BLaER1 treated with 17β-estradiol and CSF1 and Interleukin-3, amounts not matched to agents 10 nM and 100 nM (cell line): ENCODE results near the gene CAMK2D.

Experiments
- H3K27ac ChIP-seq, 11 experiments: shearing (Covaris generic); formaldehyde crosslinking; 2 replicates each; pipeline ENCODE4 v1.8.1; 2022
- H3K27me3 ChIP-seq, 11 experiments: shearing (Covaris generic); formaldehyde crosslinking; 2 replicates each; pipeline ENCODE4 v1.8.1; 2022
- H3K36me3 ChIP-seq, 11 experiments: shearing (Covaris generic); formaldehyde crosslinking; 2 replicates each; pipeline ENCODE4 v1.8.1; 2022
- H3K4me1 ChIP-seq, 10 experiments: shearing (Covaris generic); formaldehyde crosslinking; 2 replicates each; pipeline ENCODE4 v1.8.1; 2022
- H3K4me2 ChIP-seq, 11 experiments: shearing (Covaris generic); formaldehyde crosslinking; 2 replicates each; pipeline ENCODE4 v1.8.1; 2022
- H3K4me3 ChIP-seq, 10 experiments: shearing (Covaris generic); formaldehyde crosslinking; 2 replicates each; pipeline ENCODE4 v1.8.1; 2022
- H3K9ac ChIP-seq, 11 experiments: shearing (Covaris generic); formaldehyde crosslinking; 2 replicates each; pipeline ENCODE4 v1.8.1; 2022
- H3K9me3 ChIP-seq, 11 experiments: shearing (Covaris generic); formaldehyde crosslinking; replicated peaks in 1 of 11; 2 replicates each; pipeline ENCODE4 v1.8.1; 2022
- H4K20me1 ChIP-seq, 11 experiments: shearing (Covaris generic); formaldehyde crosslinking; 2 replicates each; pipeline ENCODE4 v1.8.1; 2022
- Cebpa-rat ChIP-seq, 11 experiments: shearing (Covaris generic); IDR thresholded peaks; 2 replicates each; pipeline ENCODE4 v1.8.1; 2022

Gene CAMK2D

GRCh38 chr4:113522433-113522832, 239.1 kb downstream of the CAMK2D start:
- no peaks in the 10 kb centered on the region; a peak in 1 of 22 replicates for H4K20me1 ChIP-seq
- no peak overlapping the region for H3K4me3 ChIP-seq
- H3K27me3 ChIP-seq, result no peaks in the 10 kb centered on the region
- H3K4me2 ChIP-seq, result no peak overlapping the region
- no peak overlapping the region for H3K27ac ChIP-seq
- no peaks in the 10 kb centered on the region for H3K4me1 ChIP-seq
- H3K9ac ChIP-seq, result no peak overlapping the region
- H3K9me3 ChIP-seq, result no peaks in the 10 kb centered on the region
- H3K36me3 ChIP-seq, result peaks cover 28 to 97% (median 92%) of the 10 kb centered on the region in 11 experiments
- no peak for TF ChIP-seq Cebpa-rat (IDR thresholded peaks at IDR 0.05)

GRCh38 chr4:113513382-113513781, 248.2 kb downstream of the CAMK2D start:
- Histone ChIP-seq H3K9me3 (no peaks in the 10 kb centered on the region), H3K4me2 (no peak overlapping the region), H3K27ac (no peak overlapping the region), H3K27me3 (no peaks in the 10 kb centered on the region), H3K4me3 (no peak overlapping the region), H3K9ac (no peak overlapping the region), H3K4me1 (no peaks in the 10 kb centered on the region), H3K36me3 (peaks cover 48 to 100% (median 89%) of the 10 kb centered on the region in 11 experiments), H4K20me1 (no peaks in the 10 kb centered on the region; a peak in 1 of 22 replicates)
- TF ChIP-seq Cebpa-rat (IDR thresholded peaks at IDR 0.05), result no peak

GRCh38 chr4:113512880-113513279, 248.7 kb downstream of the CAMK2D start:
- H3K4me2 ChIP-seq, result no peak overlapping the region
- H3K36me3 ChIP-seq, result peaks cover 51 to 100% (median 92%) of the 10 kb centered on the region in 11 experiments
- no peaks in the 10 kb centered on the region for H3K4me1 ChIP-seq
- H3K9me3 ChIP-seq, result no peaks in the 10 kb centered on the region
- no peaks in the 10 kb centered on the region; a peak in 1 of 22 replicates for H4K20me1 ChIP-seq
- no peak overlapping the region for H3K27ac ChIP-seq
- no peaks in the 10 kb centered on the region for H3K27me3 ChIP-seq
- no peak for TF ChIP-seq Cebpa-rat (IDR thresholded peaks at IDR 0.05)
- no peak overlapping the region for H3K4me3 ChIP-seq
- H3K9ac ChIP-seq, result no peak overlapping the region

- H3K9me3 ChIP-seq, result no peaks in the 10 kb centered on the region
- H3K4me1 ChIP-seq, result no peaks in the 10 kb centered on the region
- peaks cover 44 to 100% (median 92%) of the 10 kb centered on the region in 11 experiments for H3K36me3 ChIP-seq
- no peak overlapping the region for H3K9ac ChIP-seq
- no peaks in the 10 kb centered on the region for H4K20me1 ChIP-seq
- TF ChIP-seq Cebpa-rat (IDR thresholded peaks at IDR 0.05), result no peak
- no peak overlapping the region for H3K4me2 ChIP-seq
- H3K27me3 ChIP-seq, result no peaks in the 10 kb centered on the region
- H3K4me3 ChIP-seq, result no peak overlapping the region
- H3K27ac ChIP-seq, result no peak overlapping the region
These were observed 249.6 kb downstream of the CAMK2D start for GRCh38 chr4:113511944-113512343.

GRCh38 chr4:113509851-113510250, 251.7 kb downstream of the CAMK2D start:
- peaks cover 46 to 98% (median 92%) of the 10 kb centered on the region in 11 experiments for H3K36me3 ChIP-seq
- no peaks in the 10 kb centered on the region for H3K4me1 ChIP-seq
- no peaks in the 10 kb centered on the region for H3K27me3 ChIP-seq
- no peak for TF ChIP-seq Cebpa-rat (IDR thresholded peaks at IDR 0.05)
- no peak overlapping the region for H3K4me3 ChIP-seq
- H4K20me1 ChIP-seq, result no peaks in the 10 kb centered on the region
- no peak overlapping the region for H3K9ac ChIP-seq
- H3K9me3 ChIP-seq, result no peaks in the 10 kb centered on the region
- no peak overlapping the region for H3K4me2 ChIP-seq
- no peak overlapping the region for H3K27ac ChIP-seq

GRCh38 chr4:113505044-113505443, 256.5 kb downstream of the CAMK2D start:
- Histone ChIP-seq H3K27ac (no peak overlapping the region), H4K20me1 (no peaks in the 10 kb centered on the region), H3K4me2 (no peak overlapping the region), H3K4me1 (no peaks in the 10 kb centered on the region), H3K4me3 (no peak overlapping the region), H3K36me3 (peaks cover 15 to 93% (median 72%) of the 10 kb centered on the region in 11 experiments; a peak in 20 of 22 replicates), H3K9me3 (no peaks in the 10 kb centered on the region), H3K9ac (no peak overlapping the region), H3K27me3 (no peaks in the 10 kb centered on the region)
- no peak for TF ChIP-seq Cebpa-rat (IDR thresholded peaks at IDR 0.05)

- H3K4me1 ChIP-seq, result no peaks in the 10 kb centered on the region
- H3K4me2 ChIP-seq, result no peak overlapping the region
- H4K20me1 ChIP-seq, result no peaks in the 10 kb centered on the region
- no peak overlapping the region for H3K9ac ChIP-seq
- no peaks in the 10 kb centered on the region for H3K27me3 ChIP-seq
- H3K36me3 ChIP-seq, result peaks cover 17 to 93% (median 72%) of the 10 kb centered on the region in 11 experiments; a peak in 20 of 22 replicates
- H3K27ac ChIP-seq, result no peak overlapping the region
- no peak overlapping the region for H3K4me3 ChIP-seq
- TF ChIP-seq Cebpa-rat (IDR thresholded peaks at IDR 0.05), result no peak
- H3K9me3 ChIP-seq, result no peaks in the 10 kb centered on the region
These were observed 257.1 kb downstream of the CAMK2D start for GRCh38 chr4:113504422-113504821.

GRCh38 chr4:113503691-113504090, 257.8 kb downstream of the CAMK2D start:
- no peak overlapping the region for H3K4me2 ChIP-seq
- no peaks in the 10 kb centered on the region for H3K9me3 ChIP-seq
- H3K4me1 ChIP-seq, result no peaks in the 10 kb centered on the region
- no peaks in the 10 kb centered on the region for H4K20me1 ChIP-seq
- H3K9ac ChIP-seq, result no peak overlapping the region
- no peak overlapping the region for H3K27ac ChIP-seq
- no peaks in the 10 kb centered on the region for H3K27me3 ChIP-seq
- H3K4me3 ChIP-seq, result no peak overlapping the region
- peaks cover 24 to 93% (median 73%) of the 10 kb centered on the region in 11 experiments; a peak in 20 of 22 replicates for H3K36me3 ChIP-seq
- TF ChIP-seq Cebpa-rat (IDR thresholded peaks at IDR 0.05), result no peak

GRCh38 chr4:113502906-113503305, 258.6 kb downstream of the CAMK2D start:
- H4K20me1 ChIP-seq, result no peaks in the 10 kb centered on the region
- no peaks in the 10 kb centered on the region for H3K27me3 ChIP-seq
- no peak overlapping the region for H3K4me3 ChIP-seq
- no peak overlapping the region for H3K9ac ChIP-seq
- H3K9me3 ChIP-seq, result peaks cover 0 to under 1% (median 0%) of the 10 kb centered on the region in 11 experiments; a peak in 1 of 22 replicates
- no peak overlapping the region for H3K4me2 ChIP-seq
- H3K4me1 ChIP-seq, result no peaks in the 10 kb centered on the region
- no peak for TF ChIP-seq Cebpa-rat (IDR thresholded peaks at IDR 0.05)
- H3K27ac ChIP-seq, result no peak overlapping the region
- peaks cover 25 to 93% (median 73%) of the 10 kb centered on the region in 11 experiments; a peak in 21 of 22 replicates for H3K36me3 ChIP-seq

GRCh38 chr4:113502476-113502875, 259.1 kb downstream of the CAMK2D start:
- Histone ChIP-seq H3K4me1 (no peaks in the 10 kb centered on the region), H3K36me3 (peaks cover 29 to 93% (median 73%) of the 10 kb centered on the region in 11 experiments), H3K27ac (no peak overlapping the region), H4K20me1 (no peaks in the 10 kb centered on the region), H3K4me2 (no peak overlapping the region), H3K9ac (no peak overlapping the region), H3K4me3 (no peak overlapping the region), H3K9me3 (peaks cover 0 to 5% (median 0%) of the 10 kb centered on the region in 11 experiments; a peak in 3 of 22 replicates), H3K27me3 (no peaks in the 10 kb centered on the region)
- TF ChIP-seq Cebpa-rat (IDR thresholded peaks at IDR 0.05), result no peak
